ENCODE data around the gene ZNF83.

The ZNF83 gene

DNA sequence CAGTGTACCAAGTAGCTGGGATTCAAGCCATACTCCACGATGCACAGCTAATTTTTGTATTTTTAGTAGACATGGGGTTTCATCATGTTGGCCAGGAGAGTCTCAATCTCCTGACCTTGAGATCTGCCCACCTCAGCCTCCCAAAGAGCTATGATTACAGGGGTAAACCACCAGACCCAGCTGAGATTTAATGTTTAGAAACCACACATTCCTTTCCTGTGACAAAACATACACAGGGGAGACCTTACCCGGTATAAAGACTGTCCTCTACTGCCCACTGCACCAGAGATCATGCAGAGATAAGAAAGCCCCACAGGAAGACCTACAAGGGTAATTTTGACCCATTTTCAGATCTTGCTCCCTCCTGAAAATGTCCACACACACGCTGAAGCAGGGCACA is 22.8 kb upstream of the ZNF83 start:
- TF ChIP-seq CTCF (IDR thresholded peaks at IDR 0.05; ENCODE audit: low read depth, low read length) = no peak
- no peak overlapping the region for H3K4me3 ChIP-seq (ENCODE audit: low read depth, low read length)

GRCh38 chr19:52659013-52659412 is 20.9 kb upstream of the ZNF83 start:
- no peak for TF ChIP-seq CTCF (IDR thresholded peaks at IDR 0.05; ENCODE audit: low read depth, low read length)
- no peak overlapping the region for H3K4me3 ChIP-seq (ENCODE audit: low read depth, low read length)

GRCh38 chr19:52658595-52658994 is 20.4 kb upstream of the ZNF83 start:
- TF ChIP-seq CTCF (IDR thresholded peaks at IDR 0.05; ENCODE audit: low read depth, low read length) = no peak
- H3K4me3 ChIP-seq (ENCODE audit: low read depth, low read length) = no peak overlapping the region

GRCh38 chr19:52653161-52653560 is 15.0 kb upstream of the ZNF83 start:
- TF ChIP-seq CTCF (IDR thresholded peaks at IDR 0.05; ENCODE audit: low read depth, low read length) = no peak
- H3K4me3 ChIP-seq (ENCODE audit: low read depth, low read length) = no peak overlapping the region

- no peak for TF ChIP-seq CTCF (IDR thresholded peaks at IDR 0.05; ENCODE audit: low read depth, low read length)
- no peak overlapping the region for H3K4me3 ChIP-seq (ENCODE audit: low read depth, low read length)
These were observed 13.8 kb upstream of the ZNF83 start for GRCh38 chr19:52651956-52652355.

- no peak for TF ChIP-seq CTCF (IDR thresholded peaks at IDR 0.05; ENCODE audit: low read depth, low read length)
- H3K4me3 ChIP-seq (ENCODE audit: low read depth, low read length) = no peak overlapping the region; the same call in 1 of the 2 replicates
These were observed 10.3 kb upstream of the ZNF83 start for GRCh38 chr19:52648336-52649016.

DNA sequence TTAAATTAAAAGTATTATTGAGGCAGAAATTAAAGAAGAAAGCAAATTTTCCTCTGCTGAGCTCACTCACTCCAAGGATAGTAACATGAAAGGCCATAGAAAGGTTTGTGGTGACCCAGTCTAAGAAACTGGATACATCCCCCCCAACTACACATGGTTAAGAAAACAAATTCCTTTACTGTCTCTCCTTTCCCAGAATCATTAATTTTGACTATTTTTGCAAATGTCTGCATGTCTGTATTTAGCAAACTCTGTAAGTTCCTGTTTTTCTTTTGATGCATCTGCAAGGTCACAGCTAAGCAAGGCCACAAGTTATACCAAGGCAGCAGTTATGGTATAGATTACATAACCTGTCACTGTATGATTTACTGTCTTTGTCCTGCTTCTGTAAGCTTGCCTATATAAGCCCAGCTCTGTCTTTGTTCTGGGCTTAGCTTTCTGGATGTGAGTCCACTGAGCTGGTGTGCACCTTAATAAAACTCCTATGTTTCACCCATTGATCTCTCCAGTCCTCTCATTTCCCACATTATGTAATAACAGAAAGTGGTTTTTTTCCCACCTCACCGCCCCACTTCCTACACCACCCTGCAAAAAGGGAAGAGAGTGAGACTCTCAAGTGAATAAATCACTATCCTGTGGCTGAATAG is 8.5 kb upstream of the ZNF83 start:
- no peak for TF ChIP-seq CTCF (IDR thresholded peaks at IDR 0.05; ENCODE audit: low read depth, low read length)

More for the DNA sequence above, 8.5 kb upstream of the ZNF83 start:
- H3K4me3 ChIP-seq (ENCODE audit: low read depth, low read length) = no peak overlapping the region

Data from WI38 (cell line).